ES-I3 (cell line): Measurements from ENCODE around the gene GPN2.
"Not testable (repeated sequence)": the region's sequence is repeated elsewhere in the genome, so short reads cannot be mapped to it uniquely, and the experiment has no call there.

Experiments used
- H3K36me3 ChIP-seq: 2 replicates; pipeline ENCODE4 v1.6.1; 2013; ENCODE audit warnings: mild to moderate bottlenecking, low read length, control low read depth, moderate library complexity; ENCODE audit not compliant: insufficient read depth
- H3K4me1 ChIP-seq: 2 replicates; pipeline ENCODE4 v1.6.1; 2013; ENCODE audit warnings: mild to moderate bottlenecking, control low read depth, low read length; ENCODE audit not compliant: insufficient read depth
- H3K9ac ChIP-seq: 2 replicates; pipeline ENCODE4 v1.6.1; 2013; ENCODE audit warnings: low read depth, mild to moderate bottlenecking, low read length, moderate library complexity
- H3K9me3 ChIP-seq: 2 replicates; pipeline ENCODE4 v1.6.1; 2013; ENCODE audit warnings: mild to moderate bottlenecking, low read length, moderate library complexity; ENCODE audit not compliant: control insufficient read depth, insufficient read depth

Gene GPN2

GRCh38 chr1:26839779-26840178 lies 50.3 kb downstream of the GPN2 start:
- Histone ChIP-seq H3K9ac (no peak overlapping the region), H3K9me3 (no peaks in the 10 kb centered on the region), H3K4me1 (no peaks in the 10 kb centered on the region), H3K36me3 (no peaks in the 10 kb centered on the region)

GRCh38 chr1:26839339-26839722 lies 50.8 kb downstream of the GPN2 start:
- Histone ChIP-seq H3K9ac (no peak overlapping the region), H3K36me3 (no peaks in the 10 kb centered on the region), H3K4me1 (no peaks in the 10 kb centered on the region), H3K9me3 (no peaks in the 10 kb centered on the region)

- H3K9ac ChIP-seq, result no peak overlapping the region
- H3K4me1 ChIP-seq, result no peaks in the 10 kb centered on the region
- H3K36me3 ChIP-seq, result no peaks in the 10 kb centered on the region
These were observed 51.4 kb downstream of the GPN2 start for GRCh38 chr1:26838474-26839338.

GRCh38 chr1:26837665-26838064 lies 52.4 kb downstream of the GPN2 start:
- not testable (repeated sequence) for H3K4me1 ChIP-seq, H3K36me3 ChIP-seq, H3K9ac ChIP-seq, H3K9me3 ChIP-seq

More at GRCh38 chr1:26838474-26839338, 51.4 kb downstream of the GPN2 start:
- no peaks in the 10 kb centered on the region for H3K9me3 ChIP-seq

- Histone ChIP-seq H3K36me3 (0 out of 2 replicates have a peak, but pooled peaks cover 3% of the 10 kb centered on the region), H3K9ac (no peak overlapping the region), H3K9me3 (no peaks in the 10 kb centered on the region), H3K4me1 (no peaks in the 10 kb centered on the region)
These were observed 56.4 kb downstream of the GPN2 start for GRCh38 chr1:26833432-26834405.

GRCh38 chr1:26832249-26832960 lies 57.7 kb downstream of the GPN2 start:
- Histone ChIP-seq H3K9ac (no peak overlapping the region), H3K9me3 (no peaks in the 10 kb centered on the region), H3K4me1 (no peaks in the 10 kb centered on the region; the same call in 1 of the 2 replicates), H3K36me3 (0 out of 2 replicates have a peak, but pooled peaks cover 3% of the 10 kb centered on the region)

GRCh38 chr1:26831546-26832248 lies 58.4 kb downstream of the GPN2 start:
- no peaks in the 10 kb centered on the region; the same call in 1 of the 2 replicates for H3K4me1 ChIP-seq
- H3K9me3 ChIP-seq, result no peaks in the 10 kb centered on the region
- 0 out of 2 replicates have a peak, but pooled peaks cover 3% of the 10 kb centered on the region for H3K36me3 ChIP-seq
- no peak overlapping the region for H3K9ac ChIP-seq

- no peaks in the 10 kb centered on the region; the same call in 1 of the 2 replicates for H3K4me1 ChIP-seq
- no peak overlapping the region for H3K9ac ChIP-seq
- H3K9me3 ChIP-seq, result no peaks in the 10 kb centered on the region
- 0 out of 2 replicates have a peak, but pooled peaks cover 3% of the 10 kb centered on the region for H3K36me3 ChIP-seq
These were observed 59.0 kb downstream of the GPN2 start for GRCh38 chr1:26831059-26831458.

- H3K36me3 ChIP-seq, result 0 out of 2 replicates have a peak, but pooled peaks cover 3% of the 10 kb centered on the region
- H3K9ac ChIP-seq, result no peak overlapping the region
- no peaks in the 10 kb centered on the region; the same call in 1 of the 2 replicates for H3K4me1 ChIP-seq
- no peaks in the 10 kb centered on the region for H3K9me3 ChIP-seq
These were observed 60.7 kb downstream of the GPN2 start for GRCh38 chr1:26829184-26829911.

- Histone ChIP-seq H3K9ac (no peak overlapping the region), H3K36me3 (0 out of 2 replicates have a peak, but pooled peaks cover 3% of the 10 kb centered on the region), H3K4me1 (no peaks in the 10 kb centered on the region; the same call in 1 of the 2 replicates), H3K9me3 (no peaks in the 10 kb centered on the region)
These were observed 61.6 kb downstream of the GPN2 start for GRCh38 chr1:26828411-26828991.

- H3K4me1 ChIP-seq, result no peaks in the 10 kb centered on the region; the same call in 1 of the 2 replicates
- H3K9me3 ChIP-seq, result no peaks in the 10 kb centered on the region; the same call in 1 of the 2 replicates
- H3K36me3 ChIP-seq, result no peaks in the 10 kb centered on the region
- H3K9ac ChIP-seq, result peak overlapping the region; percentile 44; the same call in 1 of the 2 replicates
These were observed 62.4 kb downstream of the GPN2 start for GRCh38 chr1:26827663-26828062.

GRCh38 chr1:26827106-26827604 lies 62.9 kb downstream of the GPN2 start:
- H3K9me3 ChIP-seq, result no peaks in the 10 kb centered on the region; the same call in 1 of the 2 replicates
- H3K4me1 ChIP-seq, result no peaks in the 10 kb centered on the region; the same call in 1 of the 2 replicates
- peak overlapping the region; percentile 44 for H3K9ac ChIP-seq
- no peaks in the 10 kb centered on the region for H3K36me3 ChIP-seq
